Measurements from ENCODE around the gene TMEM252.

GRCh38 chr9:68522954-68523353 is 17.7 kb downstream of the TMEM252 start:
- TF ChIP-seq CTCF (IDR thresholded peaks at IDR 0.05): no peak
- TF ChIP-seq PBX3 (IDR thresholded peaks at IDR 0.05): no peak
- no peak for TF ChIP-seq EP300 (IDR thresholded peaks at IDR 0.05)
- TF ChIP-seq CEBPB (IDR thresholded peaks at IDR 0.05): no peak
- TF ChIP-seq MAX (IDR thresholded peaks at IDR 0.05): no peak
- TF ChIP-seq RCOR1 (IDR thresholded peaks at IDR 0.05; ENCODE audit: low read depth, low read length): no peak
- no peak for TF ChIP-seq FOXS1 (CRISPR knock-in tag; IDR thresholded peaks at IDR 0.05)
- no peak for TF ChIP-seq POLR2A (IDR thresholded peaks at IDR 0.05; ENCODE audit: low read length)
- TF ChIP-seq REST (IDR thresholded peaks at IDR 0.05): no peak
- no peak for TF ChIP-seq RAD21 (conservative IDR thresholded peaks at IDR 0.05 in 1 of 2, IDR thresholded peaks at IDR 0.05 in 1 of 2)
- no peak for TF ChIP-seq KDM1A (IDR thresholded peaks at IDR 0.05; ENCODE audit: low read depth)
- TF ChIP-seq HDAC2 (IDR thresholded peaks at IDR 0.05): no peak
- TF ChIP-seq RFX5 (IDR thresholded peaks at IDR 0.05): no peak
